ENCODE measurements around the gene SLC17A6. TPM values are rescaled to one million over a fixed set of nuclear protein-coding genes. Genes with fewer than 3 reads are reported as not detected.

SLC17A6 gene
- total and polyA plus RNA-seq, 11 donors, result not detected

GRCh38 chr11:22387126-22387525 lies 48.9 kb downstream of the SLC17A6 start:
- H3K27ac ChIP-seq, result no peak overlapping the region
- no peak for TF ChIP-seq CTCF (IDR thresholded peaks at IDR 0.05)
- TF ChIP-seq POLR2A (IDR thresholded peaks at IDR 0.05), result no peak
- no peak for ATAC-seq

GRCh38 chr11:22389526-22390282 lies 51.5 kb downstream of the SLC17A6 start:
- intact Hi-C loops (cut with DNase I), result no loop called here
- Histone ChIP-seq H3K9me3 (no peaks in the 10 kb centered on the region), H3K27ac (no peak overlapping the region), H3K27me3 (peaks cover 0 to 6% (median 0%) of the 10 kb centered on the region in 9 donors), H3K36me3 (no peaks in the 10 kb centered on the region), H3K4me1 (peaks cover 0 to 2% (median 0%) of the 10 kb centered on the region in 12 donors), H3K4me3 (no peak overlapping the region)
- TF ChIP-seq POLR2A (IDR thresholded peaks at IDR 0.05), result no peak
- TF ChIP-seq CTCF (IDR thresholded peaks at IDR 0.05), result no peak
- ATAC-seq (no peak), DNase-seq (no peak)
- 87 to 91% (median 89%) methylated on average over 6 of the region's 6 CpGs for WGBS, 4 donors

More at GRCh38 chr11:22387126-22387525, 48.9 kb downstream of the SLC17A6 start:
- H3K4me1 ChIP-seq, result no peaks in the 10 kb centered on the region
- DNase-seq, result no peak
- H3K36me3 ChIP-seq, result no peaks in the 10 kb centered on the region
- WGBS, 4 donors, result 69 to 73% (median 71%) methylated on average over 1 of the region's 1 CpG
- intact Hi-C loops (cut with DNase I), result loop anchor here in 1 of 10 donors (2.0 kb wide), 1 partner anchor 78 kb away; no protein-coding TSS in a partner anchor
- peaks cover 0 to 6% (median 0%) of the 10 kb centered on the region in 9 donors for H3K27me3 ChIP-seq
- no peak overlapping the region for H3K4me3 ChIP-seq
- H3K9me3 ChIP-seq, result no peaks in the 10 kb centered on the region

- ATAC-seq (no peak), DNase-seq (no peak)
- no peak overlapping the region for H3K4me3 ChIP-seq
- H3K36me3 ChIP-seq, result no peaks in the 10 kb centered on the region
- no peak overlapping the region for H3K27ac ChIP-seq
- intact Hi-C loops (cut with DNase I), result no loop called here
- peaks cover 0 to 5% (median 0%) of the 10 kb centered on the region in 9 donors for H3K27me3 ChIP-seq
- 71 to 74% (median 72%) methylated on average over 5 of the region's 5 CpGs for WGBS, 4 donors
- peaks cover 0 to 2% (median 0%) of the 10 kb centered on the region in 12 donors for H3K4me1 ChIP-seq
- no peak for TF ChIP-seq POLR2A (IDR thresholded peaks at IDR 0.05)
- TF ChIP-seq CTCF (IDR thresholded peaks at IDR 0.05), result no peak
- no peaks in the 10 kb centered on the region for H3K9me3 ChIP-seq
These were observed 52.1 kb downstream of the SLC17A6 start for GRCh38 chr11:22390283-22390655.

GRCh38 chr11:22392561-22392960 lies 54.4 kb downstream of the SLC17A6 start:
- no peaks in the 10 kb centered on the region for H3K36me3 ChIP-seq
- no peaks in the 10 kb centered on the region for H3K9me3 ChIP-seq
- no peaks in the 10 kb centered on the region for H3K27me3 ChIP-seq
- TF ChIP-seq CTCF (IDR thresholded peaks at IDR 0.05) (no peak), POLR2A (IDR thresholded peaks at IDR 0.05) (no peak)
- no peak overlapping the region for H3K27ac ChIP-seq
- H3K4me1 ChIP-seq, result peaks cover 0 to 2% (median 0%) of the 10 kb centered on the region in 12 donors
- DNase-seq (no peak), ATAC-seq (no peak)
- no peak overlapping the region for H3K4me3 ChIP-seq
- intact Hi-C loops (cut with DNase I), result no loop called here
